Cardiac muscle cell (in vitro differentiated cells and primary cell): Measurements from ENCODE around the gene MARK1. TPM values are rescaled to one million over a fixed set of nuclear protein-coding genes. Genes with fewer than 3 reads are reported as not detected.

ENCODE experiments used
- DNase-seq, 2 donors: peaks; one replicate each; pipeline versions ENCODE4 v3.0.0 to v3.0.0-alpha.2; 2010 to 2017; ENCODE audit warnings: low read depth in 1 of 2, low spot score in 1 of 2
- H3K27ac ChIP-seq: fragments of 200-600 bp; sonication (generic); 2 replicates; pipeline ENCODE4 v1.5.1; 2016
- H3K27me3 ChIP-seq: fragments of 200-600 bp; sonication (generic); 2 replicates; pipeline ENCODE4 v1.6.0; 2016; ENCODE audit warnings: control low read depth
- H3K36me3 ChIP-seq: fragments of 200-600 bp; sonication (generic); 2 replicates; pipeline ENCODE4 v1.5.1; 2016; ENCODE audit warnings: control low read depth
- H3K4me1 ChIP-seq: fragments of 200-600 bp; sonication (generic); 2 replicates; pipeline ENCODE4 v1.8.1; 2017; ENCODE audit warnings: low read depth, mild to moderate bottlenecking, mixed run types
- H3K4me3 ChIP-seq: fragments of 200-600 bp; sonication (generic); 2 replicates; pipeline ENCODE4 v1.5.1; 2016; ENCODE audit warnings: mild to moderate bottlenecking
- H3K9me3 ChIP-seq: fragments of 200-600 bp; sonication (generic); 2 replicates; pipeline ENCODE4 v1.5.1; 2017; ENCODE audit warnings: low read depth, mild to moderate bottlenecking, control low read depth
- polyA plus RNA-seq: library from polyadenylated mRNA; unstranded; fragments of >200 nt; fragmentation: Nextera tagmentation; extraction: Ambion mirVana; gene quantifications from 2 replicates; pipeline ENCODE4 v1.2.1, GENCODE V29; 2016
- total RNA-seq: library from RNA; depleted of rRNA; stranded (reverse); fragments of >200 nt; gene quantifications from 2 replicates; pipeline ENCODE4 v1.2.3, GENCODE V29; 2016
- TF ChIP-seq, protein P1 (sequence below): IDR thresholded peaks from 2 replicates; pipeline ENCODE4 v1.5.1; 2012; ENCODE audit warnings: low read depth, mild to moderate bottlenecking, low read length

Gene MARK1
- total and polyA plus RNA-seq, 2 experiments from 2014 or later = 24.6 to 25.2 TPM

DNA sequence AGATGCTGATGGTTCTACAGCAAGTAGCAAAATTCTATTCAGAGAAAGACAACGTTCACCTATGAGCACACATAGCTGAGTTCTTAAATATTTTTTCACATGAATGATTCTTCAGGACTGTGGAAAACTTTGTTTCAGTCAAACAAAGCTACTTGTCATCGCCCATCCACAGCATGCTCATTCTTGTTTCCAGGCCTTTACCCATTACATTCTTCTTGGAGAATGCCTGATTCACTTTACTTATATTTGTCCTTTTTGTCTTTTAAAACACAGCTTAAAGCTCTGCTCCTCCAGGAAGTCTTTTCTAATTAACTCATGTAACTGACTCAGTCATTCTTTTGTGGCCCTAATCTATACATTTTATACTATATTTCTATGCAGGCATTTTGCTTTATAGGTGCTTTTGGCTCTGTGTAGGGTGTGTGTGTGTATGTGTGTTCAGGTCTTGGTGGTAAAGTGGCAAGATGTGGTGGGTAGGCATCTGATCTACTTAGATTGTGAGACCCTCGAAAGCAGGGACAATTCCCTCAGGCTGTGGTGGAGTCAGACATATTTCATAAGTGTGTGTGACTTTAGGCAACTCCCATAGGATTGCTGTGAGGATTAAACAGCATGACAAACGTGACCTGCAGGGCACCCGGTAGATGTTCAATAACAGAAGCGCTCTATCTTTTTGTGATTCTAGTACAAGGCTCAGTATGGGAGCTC lies 11.8 kb upstream of the MARK1 start:
- TF ChIP-seq, protein P1, sequence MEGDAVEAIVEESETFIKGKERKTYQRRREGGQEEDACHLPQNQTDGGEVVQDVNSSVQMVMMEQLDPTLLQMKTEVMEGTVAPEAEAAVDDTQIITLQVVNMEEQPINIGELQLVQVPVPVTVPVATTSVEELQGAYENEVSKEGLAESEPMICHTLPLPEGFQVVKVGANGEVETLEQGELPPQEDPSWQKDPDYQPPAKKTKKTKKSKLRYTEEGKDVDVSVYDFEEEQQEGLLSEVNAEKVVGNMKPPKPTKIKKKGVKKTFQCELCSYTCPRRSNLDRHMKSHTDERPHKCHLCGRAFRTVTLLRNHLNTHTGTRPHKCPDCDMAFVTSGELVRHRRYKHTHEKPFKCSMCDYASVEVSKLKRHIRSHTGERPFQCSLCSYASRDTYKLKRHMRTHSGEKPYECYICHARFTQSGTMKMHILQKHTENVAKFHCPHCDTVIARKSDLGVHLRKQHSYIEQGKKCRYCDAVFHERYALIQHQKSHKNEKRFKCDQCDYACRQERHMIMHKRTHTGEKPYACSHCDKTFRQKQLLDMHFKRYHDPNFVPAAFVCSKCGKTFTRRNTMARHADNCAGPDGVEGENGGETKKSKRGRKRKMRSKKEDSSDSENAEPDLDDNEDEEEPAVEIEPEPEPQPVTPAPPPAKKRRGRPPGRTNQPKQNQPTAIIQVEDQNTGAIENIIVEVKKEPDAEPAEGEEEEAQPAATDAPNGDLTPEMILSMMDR = no peak
- Histone ChIP-seq H3K27ac (no peak overlapping the region), H3K36me3 (no peaks in the 10 kb centered on the region), H3K4me3 (no peak overlapping the region), H3K4me1 (peaks cover 10% of the 10 kb centered on the region), H3K9me3 (no peaks in the 10 kb centered on the region), H3K27me3 (no peaks in the 10 kb centered on the region)
- DNase-seq = no peak

DNA sequence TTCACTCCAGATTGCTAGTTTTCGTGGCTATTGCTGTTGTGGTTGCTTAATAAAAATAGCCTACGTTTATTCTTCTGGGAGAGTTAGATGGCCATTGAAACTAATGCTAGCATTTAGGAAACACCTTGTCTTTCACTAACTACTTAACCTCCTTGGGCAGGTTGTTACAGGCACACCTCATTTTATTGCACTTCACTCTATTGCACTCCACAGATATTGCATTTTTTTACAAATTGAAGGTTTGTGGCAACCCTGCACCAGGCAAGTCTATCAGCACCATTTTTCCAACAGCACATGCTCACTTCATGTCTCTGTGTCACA lies 11.3 kb upstream of the MARK1 start:
- H3K4me1 ChIP-seq = peaks cover 6% of the 10 kb centered on the region
- TF ChIP-seq, protein P1 = no peak
- no peaks in the 10 kb centered on the region for H3K9me3 ChIP-seq
- H3K4me3 ChIP-seq = no peak overlapping the region
- H3K27ac ChIP-seq = no peak overlapping the region
- DNase-seq = no peak
- no peaks in the 10 kb centered on the region for H3K27me3 ChIP-seq
- no peaks in the 10 kb centered on the region for H3K36me3 ChIP-seq

DNA sequence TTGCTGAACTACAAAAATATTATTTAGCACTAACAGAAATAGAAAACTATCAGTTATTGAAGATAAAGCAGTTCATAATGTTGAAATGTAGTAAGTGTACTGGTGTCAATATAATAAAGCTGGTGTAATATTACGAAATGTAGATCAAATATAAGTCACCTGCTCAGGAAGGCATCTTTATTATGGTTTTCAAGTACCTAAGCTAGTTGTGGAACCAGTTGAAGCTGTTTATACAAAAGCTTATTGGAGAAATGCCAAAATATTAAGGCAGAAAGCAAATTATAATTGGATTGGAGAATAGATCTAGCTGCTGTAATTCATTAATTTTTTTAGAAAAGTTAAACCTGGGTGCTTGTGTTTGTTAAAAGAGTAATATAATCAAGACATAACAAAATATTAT lies 6.2 kb upstream of the MARK1 start:
- Histone ChIP-seq H3K27ac (no peak overlapping the region), H3K4me1 (no peaks in the 10 kb centered on the region), H3K9me3 (no peaks in the 10 kb centered on the region), H3K27me3 (no peaks in the 10 kb centered on the region), H3K36me3 (no peaks in the 10 kb centered on the region), H3K4me3 (no peak overlapping the region)
- no peak for DNase-seq
- TF ChIP-seq, protein P1 = no peak

DNA sequence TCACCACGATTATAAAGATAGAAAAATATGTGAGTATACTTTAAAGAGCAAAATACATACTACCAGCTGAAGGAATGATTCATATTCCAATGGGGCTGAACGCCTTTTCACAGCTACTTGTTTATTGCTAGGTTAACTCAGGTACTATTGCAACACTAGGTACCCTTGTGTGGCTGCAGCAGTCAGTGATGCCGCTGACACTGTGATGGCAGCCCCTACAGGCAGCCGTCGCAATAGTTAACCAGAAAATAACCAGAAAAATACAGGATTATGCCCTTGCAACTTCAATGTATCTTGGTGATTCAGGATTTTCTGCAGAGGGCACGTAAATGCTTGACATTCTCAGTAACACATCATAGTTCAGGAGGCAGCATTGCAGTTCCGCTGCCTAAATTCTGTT lies 1.6 kb upstream of the MARK1 start:
- peak; percentile 2 to 10 for DNase-seq
- Histone ChIP-seq H3K4me3 (no peak overlapping the region), H3K27ac (no peak overlapping the region), H3K27me3 (no peaks in the 10 kb centered on the region), H3K4me1 (peaks cover 12% of the 10 kb centered on the region), H3K36me3 (no peaks in the 10 kb centered on the region), H3K9me3 (no peaks in the 10 kb centered on the region)
- TF ChIP-seq, protein P1 = peak; percentile 23

DNA sequence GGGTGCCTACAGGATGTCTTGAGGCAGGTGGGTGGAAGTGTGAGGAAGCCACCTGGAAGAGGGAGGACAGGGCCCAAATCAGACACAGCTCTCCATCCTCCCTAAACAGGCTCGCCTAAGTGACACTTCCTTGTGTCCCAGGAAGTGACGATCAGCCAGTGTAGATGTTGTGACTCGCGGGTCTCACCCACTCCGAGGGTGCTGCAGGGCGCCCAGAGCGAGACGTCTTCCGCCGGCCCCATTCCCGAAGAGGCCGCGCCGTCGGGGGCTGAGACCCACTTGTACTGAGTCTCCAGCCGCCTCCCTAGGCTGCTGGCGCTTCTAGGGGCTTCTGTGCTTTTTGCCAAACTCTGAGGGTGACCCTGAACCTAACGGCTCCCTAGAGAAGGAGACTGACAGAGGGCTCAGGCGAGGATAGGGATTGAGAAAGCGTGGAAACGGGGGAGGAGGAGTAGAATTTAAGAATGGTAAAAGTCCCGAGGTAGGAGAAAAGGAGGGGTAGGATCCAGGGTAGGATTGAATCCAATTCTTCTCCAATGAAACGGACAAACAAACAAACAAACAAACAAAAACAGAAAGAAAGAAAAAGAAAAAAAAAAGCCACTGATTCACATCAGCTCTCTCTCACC lies 543 bp upstream of the MARK1 start:
- no peaks in the 10 kb centered on the region for H3K27me3 ChIP-seq
- peak; percentile 2 to 49 for DNase-seq
- H3K27ac ChIP-seq = peak overlapping the region; percentile 74
- TF ChIP-seq, protein P1 = no peak
- peaks cover 12% of the 10 kb centered on the region for H3K4me1 ChIP-seq
- no peaks in the 10 kb centered on the region for H3K9me3 ChIP-seq
- H3K36me3 ChIP-seq = no peaks in the 10 kb centered on the region
- peak overlapping the region; percentile 100 for H3K4me3 ChIP-seq
